NOMO-1 treated with DMSO at 0.1 percent for 48 hours (cell line): ENCODE measurements around the gene PDF.
A peak's percentile ranks its signal among the peaks of the same experiment; 100 is the strongest.
"Not testable (repeated sequence)": the region's sequence is repeated elsewhere in the genome, so short reads cannot be mapped to it uniquely, and the experiment has no call there.

ENCODE experiments used
- DNase-seq: peaks from one replicate; lab custom pipeline; 2025; ENCODE audit not compliant: unreplicated experiment; lab: John Stamatoyannopoulos, UW

PDF gene

GRCh38 chr16:69316595-69317034, 13.8 kb downstream of the PDF start:
- no peak for DNase-seq

DNA sequence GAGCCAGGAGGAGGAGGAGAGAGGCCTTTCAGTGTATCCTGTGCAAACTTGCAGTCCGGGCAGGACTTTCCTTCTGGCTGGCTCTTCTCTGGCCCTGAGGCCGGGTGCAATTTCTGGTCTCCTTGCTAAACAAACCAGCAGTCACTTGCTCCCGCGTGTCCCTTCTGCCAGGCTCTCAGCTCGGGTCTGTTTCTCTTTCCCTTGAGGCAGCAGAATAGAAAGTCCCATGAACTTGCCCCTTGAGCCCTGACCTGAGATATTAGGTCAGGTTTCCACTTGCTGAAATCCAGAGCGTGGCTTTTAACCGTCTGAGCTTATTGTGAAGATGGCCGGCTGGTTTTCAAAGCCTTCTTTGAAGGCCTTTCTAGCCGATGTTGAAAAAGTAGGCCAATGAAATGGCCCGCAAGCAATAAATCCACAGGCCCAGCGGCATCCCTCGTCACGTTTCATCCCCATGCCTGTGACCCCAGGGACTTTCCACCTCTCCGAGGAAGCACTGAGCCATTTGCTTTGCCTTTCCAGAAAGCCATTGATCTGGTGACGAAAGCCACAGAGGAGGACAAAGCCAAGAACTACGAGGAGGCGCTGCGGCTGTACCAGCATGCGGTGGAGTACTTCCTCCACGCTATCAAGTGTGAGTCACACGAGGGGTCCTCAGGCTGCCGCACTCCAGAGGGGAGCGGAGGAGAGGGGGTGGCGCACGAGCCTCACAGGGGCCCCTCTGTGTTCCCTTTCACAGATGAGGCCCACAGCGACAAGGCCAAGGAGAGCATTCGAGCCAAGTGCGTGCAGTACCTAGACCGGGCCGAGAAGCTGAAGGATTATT, 14.7 kb downstream of the PDF start:
- DNase-seq: no peak

GRCh38 chr16:69314534-69314933, 15.9 kb downstream of the PDF start:
- DNase-seq: no peak

- no peak for DNase-seq
Observed at GRCh38 chr16:69313469-69313868, 16.9 kb downstream of the PDF start.

DNA sequence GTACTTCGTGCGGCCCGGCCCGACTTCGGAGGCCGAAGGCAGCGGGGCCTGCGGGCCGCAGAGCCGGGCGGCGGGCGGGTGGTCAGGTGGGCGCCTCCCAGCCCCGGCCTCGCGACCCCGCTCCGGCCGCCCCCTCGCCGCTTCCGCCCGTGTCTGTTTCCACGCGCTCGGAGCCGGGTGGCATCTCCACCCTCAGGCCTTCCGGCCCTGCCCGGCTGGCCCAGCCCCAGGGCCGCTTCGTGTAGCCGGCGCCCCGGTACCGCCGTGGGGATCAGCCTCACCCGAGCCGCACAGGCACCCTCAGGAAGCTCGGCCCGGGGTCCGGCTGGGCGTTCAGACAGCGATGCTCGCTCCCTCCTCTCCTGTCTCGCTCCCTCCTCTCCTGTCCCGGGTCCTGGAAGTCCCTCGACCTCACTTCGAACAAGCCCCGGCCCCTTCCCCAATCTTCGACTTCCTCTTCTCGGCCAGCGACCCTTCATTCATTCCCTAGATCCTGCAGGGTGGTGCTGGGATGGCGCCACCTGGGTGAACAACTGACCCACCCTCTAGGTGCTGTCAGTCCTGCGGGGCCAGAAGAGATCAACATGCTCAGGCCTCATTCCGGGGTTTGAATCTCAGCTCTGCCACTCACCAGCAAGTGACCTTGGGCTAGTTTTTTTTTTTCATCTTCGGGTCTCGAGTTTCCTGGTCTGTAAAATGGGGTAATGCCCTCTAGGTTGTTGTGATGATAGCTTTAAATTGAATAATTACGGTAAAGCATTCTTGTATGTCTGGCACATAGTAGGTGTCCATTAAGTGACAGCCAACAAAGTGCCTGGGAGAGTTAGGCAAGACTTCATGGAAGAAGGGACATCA, 18.6 kb downstream of the PDF start:
- peak; percentile 23 for DNase-seq

DNA sequence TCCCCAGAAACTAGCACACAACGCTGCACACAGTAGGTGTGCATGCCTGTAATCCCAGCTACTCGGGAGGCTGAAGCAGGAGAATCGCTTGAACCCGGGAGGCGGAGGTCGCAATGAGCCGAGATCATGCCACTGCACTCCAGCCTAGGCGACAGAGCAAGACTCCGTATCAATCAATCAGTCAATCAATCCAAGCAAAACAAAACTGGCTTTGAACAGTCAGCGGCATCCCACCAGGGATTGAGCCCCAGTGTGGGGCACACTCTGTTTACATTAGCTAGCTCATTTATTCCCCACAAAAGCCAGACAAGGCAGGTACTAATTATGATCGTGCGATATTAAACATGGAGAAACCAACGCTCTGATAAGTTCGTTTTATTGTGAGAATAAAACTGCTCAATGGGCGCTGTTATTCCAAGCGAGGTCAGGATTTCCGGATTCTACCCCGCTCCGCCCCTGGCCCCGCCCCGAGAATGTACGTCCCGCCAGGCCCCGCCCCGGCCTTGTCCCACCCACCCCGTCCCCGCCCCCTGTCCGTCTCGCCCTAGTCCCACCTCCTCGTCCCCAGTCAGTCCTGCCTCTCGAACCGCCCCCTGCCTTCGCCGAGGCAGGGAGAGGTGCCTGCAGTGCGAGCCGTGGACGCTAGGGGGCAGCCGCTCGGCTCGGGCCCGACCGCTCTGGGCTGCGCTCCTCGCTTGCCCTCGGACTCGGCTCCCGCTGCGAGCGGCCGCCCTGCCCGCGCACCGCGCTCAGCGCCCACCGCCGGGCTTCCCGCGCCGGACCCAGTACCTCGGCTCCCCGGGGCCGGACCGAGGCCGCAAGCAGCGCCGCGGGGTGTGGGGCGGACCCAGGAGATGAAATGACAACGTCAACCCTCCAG, 19.5 kb downstream of the PDF start, which contains the start of gene VPS4A:
VPS4A (plus strand) TSS at position 698 of the 880 bp plus-strand sequence; CDS start at position 860, 162 bp downstream.
- DNase-seq: peak; percentile 96

- no peak for DNase-seq
Observed at GRCh38 chr16:69309316-69309715, 21.1 kb downstream of the PDF start.

- DNase-seq: no peak
Observed at GRCh38 chr16:69307856-69308255, 22.5 kb downstream of the PDF start.

GRCh38 chr16:69307091-69307490, 23.3 kb downstream of the PDF start:
- DNase-seq: no peak

DNA sequence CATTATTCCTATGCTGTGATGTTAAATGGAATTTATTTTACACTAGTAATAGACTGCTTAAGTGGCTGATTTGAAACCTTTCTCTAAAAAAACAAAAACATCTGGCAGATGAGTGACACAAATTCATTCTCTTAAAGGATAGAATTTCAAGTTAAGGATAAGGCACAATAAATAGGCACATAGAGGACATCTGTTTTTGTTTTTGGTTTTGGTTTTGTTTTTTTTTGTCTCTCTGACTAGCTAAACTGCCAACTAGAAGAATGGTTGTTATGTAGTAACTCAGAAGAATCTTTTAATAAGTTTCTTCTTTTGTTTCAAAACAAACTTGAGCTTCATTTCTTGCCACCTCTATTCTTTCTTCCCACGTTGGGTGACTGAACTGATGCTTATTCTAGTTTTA, 24.4 kb downstream of the PDF start:
- DNase-seq: no peak

DNA sequence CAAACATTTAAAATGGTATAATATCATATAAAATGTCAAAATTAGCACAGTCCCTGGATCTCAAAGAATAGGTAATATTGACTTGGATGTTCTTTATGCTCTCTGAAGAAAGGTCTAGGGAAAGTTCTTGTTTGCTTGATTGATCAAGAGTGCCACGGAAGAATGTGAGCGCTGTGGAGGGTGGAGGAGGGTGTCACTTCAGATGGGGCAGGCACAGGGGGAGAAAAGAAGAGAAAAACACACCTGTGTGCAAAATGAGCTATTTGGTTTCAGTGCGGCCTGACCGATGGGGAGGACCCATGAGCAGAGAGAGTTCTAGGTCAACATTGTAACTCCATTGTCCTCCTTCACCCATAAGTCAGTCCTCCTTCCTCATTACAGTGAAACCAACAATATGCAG, 28.1 kb downstream of the PDF start:
- DNase-seq: no peak

DNA sequence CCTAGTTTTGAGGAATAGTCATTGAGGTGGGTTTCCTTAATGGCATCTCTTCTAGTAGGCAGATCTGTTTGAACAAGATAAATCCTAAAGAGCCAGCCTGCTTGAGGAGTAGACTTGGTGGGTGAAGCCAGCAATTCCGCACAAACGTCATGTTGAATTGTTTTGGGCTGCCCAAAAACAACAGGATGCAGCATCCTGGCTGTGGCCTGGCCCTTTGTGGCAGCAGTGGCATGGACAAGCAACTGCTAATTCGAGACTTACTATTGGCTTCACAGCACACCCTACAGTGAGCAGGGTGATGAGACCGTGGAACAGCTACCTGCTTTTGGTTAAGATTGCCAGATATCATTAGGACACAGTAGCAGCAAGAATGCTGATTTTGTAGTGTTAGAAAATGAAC, 28.5 kb downstream of the PDF start:
- no peak for DNase-seq

DNA sequence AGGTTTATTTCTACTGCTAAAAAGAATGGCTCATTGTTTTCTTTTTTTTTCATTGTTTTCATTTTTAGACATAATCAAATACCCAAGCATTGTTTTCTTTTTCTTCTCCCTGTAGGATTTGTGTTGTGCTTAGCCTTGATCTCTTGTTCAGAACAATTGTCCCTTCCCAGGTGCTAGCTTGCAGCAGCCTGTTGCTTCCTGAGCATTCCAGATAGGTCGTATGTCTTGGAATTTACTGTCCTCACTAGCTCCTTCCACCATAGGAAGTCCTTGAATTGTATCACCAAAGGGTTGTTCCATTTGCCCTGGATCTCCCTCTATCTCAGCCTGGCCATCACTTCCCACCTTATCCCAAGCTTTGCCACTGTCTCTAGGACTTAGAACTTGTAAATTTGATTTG, 29.2 kb downstream of the PDF start:
- no peak for DNase-seq

DNA sequence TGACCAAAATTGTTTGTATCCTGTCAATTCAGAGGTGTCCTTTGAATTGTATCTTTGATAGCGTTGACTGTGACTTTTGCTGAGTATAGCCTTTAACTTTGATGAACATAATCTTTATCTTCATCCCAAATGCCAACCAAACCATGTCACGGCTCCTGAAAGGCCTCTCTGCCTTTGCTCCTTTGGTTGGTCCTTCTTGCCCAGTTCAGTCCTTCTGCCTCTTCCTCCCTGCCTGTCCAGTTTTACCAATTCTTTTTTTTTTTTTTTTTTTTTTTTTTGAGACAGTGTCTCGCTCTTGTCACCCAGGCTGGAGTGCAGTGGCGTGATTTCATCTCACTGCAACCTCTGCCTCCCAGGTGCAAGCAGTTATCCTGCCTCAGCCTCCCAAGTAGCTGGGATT, 32.1 kb downstream of the PDF start:
- DNase-seq: no peak

DNA sequence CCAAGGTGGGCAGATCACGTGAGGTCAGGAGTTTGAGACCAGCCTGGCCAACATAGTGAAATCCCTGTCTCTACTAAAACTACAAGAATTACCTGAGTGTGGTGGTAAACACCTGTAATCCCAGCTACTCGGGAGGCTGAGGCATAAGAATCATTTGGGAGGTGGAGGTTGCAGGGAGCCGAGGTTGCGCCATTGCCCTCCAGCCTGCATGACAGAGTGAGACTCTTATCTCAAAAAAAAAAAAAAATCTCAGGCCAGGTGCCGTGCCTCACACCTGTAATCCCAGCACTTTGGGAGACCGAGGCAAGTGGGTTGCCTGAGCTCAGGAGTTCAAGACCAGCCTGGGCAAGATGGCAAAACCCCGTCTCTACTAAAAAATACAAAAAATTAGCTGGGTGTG, 33.6 kb downstream of the PDF start:
- not testable (repeated sequence) for DNase-seq

GRCh38 chr16:69294051-69294450, 36.3 kb downstream of the PDF start:
- DNase-seq: no peak

- no peak for DNase-seq
Observed at GRCh38 chr16:69293401-69293800, 37.0 kb downstream of the PDF start.

GRCh38 chr16:69291657-69292056, 38.7 kb downstream of the PDF start:
- DNase-seq: not testable (repeated sequence)

DNA sequence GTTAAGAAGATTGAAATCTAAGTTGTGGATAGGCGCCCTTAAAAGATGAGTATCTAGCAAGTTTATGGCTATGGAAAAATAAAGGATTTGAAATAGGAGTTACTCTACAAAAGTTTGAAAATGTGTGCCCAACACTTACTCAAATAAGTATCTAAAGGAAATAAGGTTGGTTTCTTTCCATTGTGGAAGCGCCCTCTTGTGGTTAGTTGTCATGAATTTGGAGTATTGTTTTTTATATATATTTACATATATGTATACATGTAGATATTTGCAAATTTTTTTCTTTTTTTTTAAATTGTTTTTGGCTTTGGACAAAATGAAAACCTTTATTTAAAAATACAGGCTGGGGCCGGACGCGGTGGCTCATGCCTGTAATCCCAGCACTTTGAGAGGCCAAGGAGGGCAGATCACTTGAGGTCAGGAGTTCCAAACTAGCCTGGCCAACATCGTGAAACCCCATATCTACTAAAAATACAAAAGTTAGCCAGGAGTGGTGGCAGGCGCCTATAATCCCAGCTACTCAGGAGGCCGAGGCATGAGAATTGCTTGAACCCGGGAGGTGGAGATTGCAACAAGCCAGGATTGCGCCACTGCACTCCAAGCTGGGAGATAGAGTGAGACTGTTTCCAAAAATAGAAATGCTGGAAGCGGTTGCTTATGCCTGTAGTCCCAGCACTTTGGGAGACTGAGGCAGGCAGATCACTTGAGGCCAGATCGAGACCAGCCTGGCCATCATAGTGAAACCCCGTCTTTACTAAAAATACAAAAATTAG, 43.3 kb downstream of the PDF start:
- DNase-seq: peak; percentile 60

DNA sequence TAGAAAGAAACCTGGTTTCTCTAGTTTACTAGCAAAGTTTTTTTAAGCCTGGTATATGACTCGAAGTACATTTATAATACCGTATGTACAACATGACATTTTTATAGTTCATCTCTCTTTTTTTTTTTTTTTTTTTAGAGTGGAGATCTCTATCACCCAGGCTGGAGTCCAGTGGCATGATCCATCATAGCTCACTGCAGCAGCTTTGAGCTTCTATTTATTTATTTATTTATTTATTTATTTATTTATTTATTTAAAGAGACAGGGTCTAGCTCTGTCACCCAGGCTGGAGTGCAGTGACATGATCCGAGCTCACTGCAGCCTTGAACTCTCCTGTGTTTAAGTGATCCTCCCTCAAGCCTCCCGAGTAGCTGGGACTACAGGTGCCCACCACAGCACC, 45.1 kb downstream of the PDF start:
- DNase-seq: no peak
